SJCRH30 (cell line): ENCODE results near the gene ADARB2. TPM values are rescaled to one million over a fixed set of nuclear protein-coding genes. Genes with fewer than 3 reads are reported as not detected.

Source experiments
- DNase-seq, 2 experiments: peaks; one replicate each; pipeline ENCODE4 v3.0.0-alpha.2; 2015 to 2020
- H3K27ac ChIP-seq: fragments of 250-450 bp; sonication (Bioruptor Pico); 2 replicates; pipeline ENCODE4 v1.5.1; 2020; ENCODE audit warnings: mild to moderate bottlenecking, moderate library complexity
- H3K27me3 ChIP-seq: fragments of 250-450 bp; sonication (Bioruptor Pico); 2 replicates; pipeline ENCODE4 v1.5.1; 2020; ENCODE audit warnings: mild to moderate bottlenecking, moderate library complexity
- H3K36me3 ChIP-seq: fragments of 250-450 bp; sonication (Bioruptor Pico); 2 replicates; pipeline ENCODE4 v1.5.1; 2020; ENCODE audit warnings: mild to moderate bottlenecking, moderate library complexity
- H3K4me1 ChIP-seq: fragments of 250-450 bp; sonication (Bioruptor Pico); 2 replicates; pipeline ENCODE4 v1.5.1; 2020; ENCODE audit warnings: mild to moderate bottlenecking, moderate library complexity
- H3K4me3 ChIP-seq: fragments of 250-450 bp; sonication (Bioruptor Pico); 2 replicates; pipeline ENCODE4 v1.5.1; 2020; ENCODE audit warnings: mild to moderate bottlenecking, moderate library complexity
- H3K9me3 ChIP-seq: fragments of 250-450 bp; sonication (Bioruptor Pico); replicated peaks from 2 replicates; pipeline ENCODE4 v1.5.1; 2020; ENCODE audit warnings: mild to moderate bottlenecking, moderate library complexity
- total RNA-seq: library from RNA; depleted of rRNA; stranded (reverse); fragments of >200 nt; shearing (Covaris generic); gene quantifications from 2 replicates; pipeline ENCODE4 v1.2.3, GENCODE V29; 2014

ADARB2 gene
- total RNA-seq, 1 experiment from 2014 or later: not detected

GRCh38 chr10:1745780-1746456 lies 8.6 kb upstream of the ADARB2 start:
- Histone ChIP-seq H3K9me3 (no peaks in the 10 kb centered on the region), H3K4me3 (no peak overlapping the region), H3K4me1 (no peaks in the 10 kb centered on the region), H3K36me3 (no peaks in the 10 kb centered on the region), H3K27ac (no peak overlapping the region), H3K27me3 (no peaks in the 10 kb centered on the region)
- no peak for DNase-seq

- DNase-seq: no peak
- H3K36me3 ChIP-seq: no peaks in the 10 kb centered on the region
- H3K9me3 ChIP-seq: no peaks in the 10 kb centered on the region
- no peaks in the 10 kb centered on the region for H3K4me1 ChIP-seq
- H3K27ac ChIP-seq: no peak overlapping the region
- H3K4me3 ChIP-seq: no peak overlapping the region
- no peaks in the 10 kb centered on the region for H3K27me3 ChIP-seq
Measured at GRCh38 chr10:1744524-1744923, 7.2 kb upstream of the ADARB2 start.

GRCh38 chr10:1743141-1743540 lies 5.8 kb upstream of the ADARB2 start:
- no peak for DNase-seq
- no peak overlapping the region for H3K4me3 ChIP-seq
- no peaks in the 10 kb centered on the region for H3K9me3 ChIP-seq
- no peaks in the 10 kb centered on the region for H3K4me1 ChIP-seq
- no peak overlapping the region for H3K27ac ChIP-seq
- H3K27me3 ChIP-seq: no peaks in the 10 kb centered on the region
- H3K36me3 ChIP-seq: no peaks in the 10 kb centered on the region

DNA sequence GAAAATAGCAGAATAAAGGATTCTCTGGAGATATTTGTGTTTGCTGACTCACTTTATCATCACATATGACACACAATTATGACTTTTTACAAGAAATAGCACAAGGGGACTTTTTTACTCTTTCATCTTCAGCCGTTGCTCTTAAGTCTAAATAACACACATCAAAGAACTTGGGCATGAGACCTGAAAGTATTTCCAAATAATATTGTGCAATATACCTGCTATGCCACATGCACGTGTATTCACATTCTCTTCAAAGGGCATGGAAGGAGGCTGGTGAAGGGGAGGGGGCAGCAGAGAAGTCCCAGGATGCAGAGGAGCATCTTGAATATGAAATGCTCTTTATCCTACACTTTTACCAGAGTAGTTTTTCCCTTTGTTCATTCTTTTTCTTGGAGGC lies 4.1 kb upstream of the ADARB2 start:
- no peaks in the 10 kb centered on the region for H3K36me3 ChIP-seq
- no peaks in the 10 kb centered on the region for H3K9me3 ChIP-seq
- H3K27me3 ChIP-seq: no peaks in the 10 kb centered on the region
- no peak for DNase-seq
- H3K27ac ChIP-seq: no peak overlapping the region
- no peaks in the 10 kb centered on the region for H3K4me1 ChIP-seq
- no peak overlapping the region for H3K4me3 ChIP-seq

DNA sequence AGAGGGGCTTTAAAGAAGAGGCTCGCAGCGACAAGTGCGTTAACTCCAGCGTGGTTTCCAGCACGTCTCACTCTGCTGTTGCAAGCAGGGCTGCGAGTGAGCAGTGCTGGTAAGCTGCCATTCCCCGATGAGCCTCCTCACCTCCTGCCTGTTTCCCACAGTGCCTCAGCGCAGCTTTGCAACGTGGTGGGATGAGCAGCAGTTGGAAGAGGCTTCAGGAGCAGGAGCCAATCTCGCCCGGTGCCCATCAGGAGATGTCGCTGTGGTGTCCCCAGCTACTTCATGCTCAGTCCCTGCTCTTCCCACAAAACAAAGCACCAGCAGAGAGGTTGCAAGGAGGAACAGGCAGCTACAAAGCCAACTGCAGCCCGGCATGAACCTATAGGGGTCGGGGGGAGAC lies 2.4 kb upstream of the ADARB2 start:
- Histone ChIP-seq H3K36me3 (no peaks in the 10 kb centered on the region), H3K27ac (no peak overlapping the region), H3K9me3 (no peaks in the 10 kb centered on the region), H3K4me1 (no peaks in the 10 kb centered on the region), H3K27me3 (no peaks in the 10 kb centered on the region), H3K4me3 (no peak overlapping the region)
- no peak for DNase-seq

GRCh38 chr10:1738950-1739349 lies 1.6 kb upstream of the ADARB2 start:
- Histone ChIP-seq H3K9me3 (no peaks in the 10 kb centered on the region), H3K36me3 (no peaks in the 10 kb centered on the region), H3K4me3 (no peak overlapping the region), H3K27me3 (no peaks in the 10 kb centered on the region), H3K4me1 (no peaks in the 10 kb centered on the region), H3K27ac (no peak overlapping the region)
- DNase-seq: no peak

- no peak overlapping the region for H3K27ac ChIP-seq
- H3K36me3 ChIP-seq: no peaks in the 10 kb centered on the region
Measured at GRCh38 chr10:1736972-1737221, 428 bp downstream of the ADARB2 start.

GRCh38 chr10:1736144-1736971 lies 967 bp downstream of the ADARB2 start:
- DNase-seq: no peak
- H3K36me3 ChIP-seq: no peaks in the 10 kb centered on the region
- no peak overlapping the region for H3K4me3 ChIP-seq
- H3K27me3 ChIP-seq: no peaks in the 10 kb centered on the region
- no peaks in the 10 kb centered on the region for H3K4me1 ChIP-seq
- no peak overlapping the region for H3K27ac ChIP-seq
- H3K9me3 ChIP-seq: no peaks in the 10 kb centered on the region

More at GRCh38 chr10:1736972-1737221, 428 bp downstream of the ADARB2 start:
- Histone ChIP-seq H3K4me3 (no peak overlapping the region), H3K27me3 (no peaks in the 10 kb centered on the region), H3K9me3 (no peaks in the 10 kb centered on the region), H3K4me1 (no peaks in the 10 kb centered on the region)
- DNase-seq: no peak

- DNase-seq: no peak
- H3K27ac ChIP-seq: no peak overlapping the region
- H3K4me1 ChIP-seq: no peaks in the 10 kb centered on the region
- no peaks in the 10 kb centered on the region for H3K9me3 ChIP-seq
- H3K27me3 ChIP-seq: no peaks in the 10 kb centered on the region
- H3K4me3 ChIP-seq: no peak overlapping the region
- no peaks in the 10 kb centered on the region for H3K36me3 ChIP-seq
Measured at GRCh38 chr10:1735562-1735961, 1.8 kb downstream of the ADARB2 start.

- no peaks in the 10 kb centered on the region for H3K27me3 ChIP-seq
- H3K27ac ChIP-seq: no peak overlapping the region
- no peaks in the 10 kb centered on the region for H3K9me3 ChIP-seq
- H3K36me3 ChIP-seq: no peaks in the 10 kb centered on the region
- no peak for DNase-seq
- no peaks in the 10 kb centered on the region for H3K4me1 ChIP-seq
- H3K4me3 ChIP-seq: no peak overlapping the region
Measured at GRCh38 chr10:1734288-1734687, 3.0 kb downstream of the ADARB2 start.

DNA sequence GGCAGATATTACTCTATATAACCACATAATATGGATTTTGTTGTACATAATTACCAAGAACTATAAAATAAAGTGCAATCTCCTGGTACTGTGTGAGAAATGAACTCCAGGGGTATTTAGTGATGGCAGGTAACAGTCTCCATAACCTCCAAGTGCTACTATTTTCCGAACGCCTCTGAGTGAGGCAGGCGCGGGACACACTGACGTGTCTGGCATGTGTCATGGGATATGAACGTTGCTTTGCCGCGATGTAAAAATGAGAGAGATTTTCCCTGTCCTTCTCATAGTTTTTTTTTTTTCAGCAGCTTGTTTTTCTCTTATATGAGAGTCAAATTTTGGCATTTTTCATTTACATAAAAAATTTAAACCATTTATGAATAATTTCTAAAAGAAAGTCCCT lies 3.6 kb downstream of the ADARB2 start:
- no peaks in the 10 kb centered on the region for H3K36me3 ChIP-seq
- no peaks in the 10 kb centered on the region for H3K4me1 ChIP-seq
- H3K9me3 ChIP-seq: no peaks in the 10 kb centered on the region
- no peak for DNase-seq
- no peak overlapping the region for H3K27ac ChIP-seq
- no peaks in the 10 kb centered on the region for H3K27me3 ChIP-seq
- no peak overlapping the region for H3K4me3 ChIP-seq

DNA sequence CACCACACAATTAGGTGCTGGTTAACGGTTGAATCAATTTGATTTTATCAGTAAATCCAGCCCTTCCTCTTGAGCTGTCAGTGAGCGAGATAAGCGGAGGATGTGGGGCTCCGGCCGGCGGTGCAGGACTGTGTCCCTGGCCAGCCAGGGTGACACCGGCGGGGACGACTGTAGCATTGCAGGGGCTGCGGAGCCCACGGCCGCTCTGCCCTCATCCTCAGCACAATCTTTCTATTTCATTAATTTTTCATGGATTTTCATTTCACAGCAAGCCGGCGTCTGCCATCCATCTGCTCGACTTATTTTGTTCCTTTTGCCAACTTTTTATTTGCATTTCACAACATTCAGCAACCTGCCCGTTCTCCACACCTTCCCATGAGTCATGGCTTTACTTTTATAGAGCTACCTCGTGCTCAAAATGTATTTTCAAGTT lies 4.7 kb downstream of the ADARB2 start:
- Histone ChIP-seq H3K36me3 (no peaks in the 10 kb centered on the region), H3K4me3 (no peak overlapping the region), H3K9me3 (no peaks in the 10 kb centered on the region), H3K27me3 (no peaks in the 10 kb centered on the region), H3K27ac (no peak overlapping the region), H3K4me1 (no peaks in the 10 kb centered on the region)
- no peak for DNase-seq

DNA sequence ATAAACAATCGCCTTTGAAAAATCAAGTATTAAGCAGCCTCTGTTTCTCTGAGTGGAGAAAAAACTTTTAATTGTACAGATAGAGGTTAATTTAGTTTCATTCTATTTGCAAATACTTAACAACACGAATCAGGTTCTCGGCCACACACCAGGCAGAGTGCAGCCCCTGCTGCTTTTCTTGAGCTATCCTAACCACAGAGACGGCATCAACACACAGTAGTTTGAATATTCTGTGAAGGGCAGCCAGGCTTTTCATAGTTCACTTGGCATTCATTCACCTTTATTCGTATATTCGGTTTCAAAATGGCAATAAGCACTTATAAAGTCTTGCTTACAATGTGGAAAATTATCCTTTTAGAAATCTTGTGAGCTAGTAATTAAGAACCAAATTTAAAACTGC lies 5.7 kb downstream of the ADARB2 start:
- H3K9me3 ChIP-seq: no peaks in the 10 kb centered on the region
- no peak overlapping the region for H3K4me3 ChIP-seq
- no peak for DNase-seq
- H3K27ac ChIP-seq: no peak overlapping the region
- no peaks in the 10 kb centered on the region for H3K27me3 ChIP-seq
- no peaks in the 10 kb centered on the region for H3K4me1 ChIP-seq
- H3K36me3 ChIP-seq: no peaks in the 10 kb centered on the region

DNA sequence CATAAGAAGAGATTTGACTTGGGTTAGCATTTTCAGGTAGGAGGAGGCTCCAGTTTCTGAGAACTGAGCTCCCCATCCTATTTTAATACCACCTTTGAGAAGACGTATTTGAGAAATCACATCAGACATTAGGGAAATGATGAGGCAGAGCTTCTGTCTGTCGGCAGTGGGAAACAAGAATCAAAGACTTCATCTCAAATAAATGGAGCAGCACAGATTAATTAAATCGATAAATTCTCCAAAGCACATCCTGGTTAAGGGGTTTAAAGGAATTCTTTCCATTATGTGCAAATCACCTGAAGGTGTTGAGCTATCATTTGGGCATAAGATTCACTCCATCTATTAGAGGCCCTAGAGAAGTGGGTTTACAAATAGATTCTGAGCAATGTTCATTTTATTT lies 7.6 kb downstream of the ADARB2 start:
- no peaks in the 10 kb centered on the region for H3K4me1 ChIP-seq
- H3K27ac ChIP-seq: no peak overlapping the region
- DNase-seq: no peak
- no peaks in the 10 kb centered on the region for H3K27me3 ChIP-seq
- H3K4me3 ChIP-seq: no peak overlapping the region
- no peaks in the 10 kb centered on the region for H3K9me3 ChIP-seq
- H3K36me3 ChIP-seq: no peaks in the 10 kb centered on the region

DNA sequence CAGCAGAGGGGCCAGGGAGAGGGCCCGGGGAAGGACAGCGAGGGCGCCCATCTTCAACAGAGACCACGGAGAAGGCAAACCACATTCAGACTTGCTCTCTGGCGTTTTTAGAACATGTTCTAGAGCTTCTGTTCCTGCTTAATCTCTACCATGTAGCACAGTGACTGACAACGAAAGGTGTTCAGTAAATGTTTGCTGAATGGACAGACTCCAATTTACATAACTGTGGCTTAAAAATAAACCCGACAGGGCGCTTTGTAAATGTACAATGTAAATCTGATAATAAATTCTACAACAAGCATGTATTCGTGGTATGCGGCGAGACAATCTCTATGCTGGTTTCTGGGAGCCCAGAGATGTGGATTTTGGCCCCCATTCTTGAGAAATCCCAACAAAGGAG lies 10.5 kb downstream of the ADARB2 start:
- Histone ChIP-seq H3K27me3 (no peaks in the 10 kb centered on the region), H3K36me3 (no peaks in the 10 kb centered on the region), H3K4me1 (no peaks in the 10 kb centered on the region), H3K4me3 (no peak overlapping the region), H3K9me3 (no peaks in the 10 kb centered on the region), H3K27ac (no peak overlapping the region)
- DNase-seq: no peak

DNA sequence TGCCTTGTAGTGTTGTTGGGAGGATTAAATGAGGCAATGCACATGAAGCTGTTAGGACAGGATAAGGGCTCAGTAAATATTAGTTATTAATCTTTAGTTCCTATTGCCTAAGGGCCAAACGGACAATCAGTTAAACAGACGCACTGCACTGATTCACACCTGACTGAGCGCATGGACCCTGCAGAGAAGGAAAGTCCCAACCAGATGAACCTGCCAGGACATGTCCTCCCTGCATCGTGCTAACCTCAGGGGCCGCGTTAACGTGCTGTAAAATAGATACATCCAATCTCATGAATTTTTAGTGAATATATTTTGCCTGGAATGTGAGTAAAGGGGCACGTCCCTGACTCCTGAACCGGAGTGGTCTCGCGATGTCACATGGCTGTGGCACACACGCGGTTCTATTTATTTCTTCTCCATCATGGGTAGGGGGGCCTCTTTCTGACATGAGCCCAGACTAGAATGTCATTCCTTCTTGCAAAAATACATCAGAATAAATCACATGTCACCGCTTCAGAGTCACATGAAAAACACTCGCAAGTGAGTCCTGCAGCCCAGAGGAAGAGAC lies 12.3 kb downstream of the ADARB2 start:
- Histone ChIP-seq H3K27ac (no peak overlapping the region), H3K9me3 (no peaks in the 10 kb centered on the region), H3K36me3 (no peaks in the 10 kb centered on the region), H3K4me1 (no peaks in the 10 kb centered on the region), H3K4me3 (no peak overlapping the region), H3K27me3 (no peaks in the 10 kb centered on the region)
- no peak for DNase-seq
